ENCODE results near the gene LYZ.

The LYZ gene

GRCh38 chr12:69368171-69368570, 20.0 kb downstream of the LYZ start:
- Histone ChIP-seq H3K27ac (ENCODE audit: low read depth, low read length) (no peak overlapping the region), H3K4me1 (ENCODE audit: control insufficient read depth in 5 of 5, insufficient read depth in 5 of 5, low read length in 5 of 5) (no peaks in the 10 kb centered on the region), H3K4me3 (ENCODE audit: low read depth in 1 of 5, low read length in 5 of 5) (no peak overlapping the region), H3K9me3 (ENCODE audit: control insufficient read depth in 5 of 5, low read length in 5 of 5) (no peaks in the 10 kb centered on the region), H3K27me3 (ENCODE audit: control insufficient read depth in 5 of 5, insufficient read depth in 4 of 5, low read length in 5 of 5) (no peaks in the 10 kb centered on the region), H3K9ac (ENCODE audit: low read length in 5 of 5) (no peak overlapping the region), H3K36me3 (ENCODE audit: control insufficient read depth in 5 of 5, insufficient read depth in 5 of 5, low read length in 5 of 5) (peaks cover 14 to 36% (median 21%) of the 10 kb centered on the region in 5 donors)

GRCh38 chr12:69383074-69383473, 34.9 kb downstream of the LYZ start:
- H3K36me3 ChIP-seq (ENCODE audit: control insufficient read depth in 5 of 5, insufficient read depth in 5 of 5, low read length in 5 of 5), result peaks cover 0 to 10% (median 7%) of the 10 kb centered on the region in 5 donors
- H3K9me3 ChIP-seq (ENCODE audit: control insufficient read depth in 5 of 5, low read length in 5 of 5), result no peaks in the 10 kb centered on the region
- H3K9ac ChIP-seq (ENCODE audit: low read length in 5 of 5), result no peak overlapping the region
- no peak overlapping the region for H3K4me3 ChIP-seq (ENCODE audit: low read depth in 1 of 5, low read length in 5 of 5)
- H3K27me3 ChIP-seq (ENCODE audit: control insufficient read depth in 5 of 5, insufficient read depth in 4 of 5, low read length in 5 of 5), result no peaks in the 10 kb centered on the region
- H3K4me1 ChIP-seq (ENCODE audit: control insufficient read depth in 5 of 5, insufficient read depth in 5 of 5, low read length in 5 of 5), result no peaks in the 10 kb centered on the region
- H3K27ac ChIP-seq (ENCODE audit: low read depth, low read length), result no peak overlapping the region

GRCh38 chr12:69385038-69385437, 36.9 kb downstream of the LYZ start:
- Histone ChIP-seq H3K4me1 (ENCODE audit: control insufficient read depth in 5 of 5, insufficient read depth in 5 of 5, low read length in 5 of 5) (no peaks in the 10 kb centered on the region), H3K4me3 (ENCODE audit: low read depth in 1 of 5, low read length in 5 of 5) (no peak overlapping the region), H3K9ac (ENCODE audit: low read length in 5 of 5) (no peak overlapping the region), H3K27me3 (ENCODE audit: control insufficient read depth in 5 of 5, insufficient read depth in 4 of 5, low read length in 5 of 5) (no peaks in the 10 kb centered on the region), H3K36me3 (ENCODE audit: control insufficient read depth in 5 of 5, insufficient read depth in 5 of 5, low read length in 5 of 5) (peaks cover 0 to 7% (median 2%) of the 10 kb centered on the region in 5 donors), H3K27ac (ENCODE audit: low read depth, low read length) (no peak overlapping the region), H3K9me3 (ENCODE audit: control insufficient read depth in 5 of 5, low read length in 5 of 5) (no peaks in the 10 kb centered on the region)

- H3K9me3 ChIP-seq (ENCODE audit: control insufficient read depth in 5 of 5, low read length in 5 of 5), result no peaks in the 10 kb centered on the region
- no peaks in the 10 kb centered on the region for H3K4me1 ChIP-seq (ENCODE audit: control insufficient read depth in 5 of 5, insufficient read depth in 5 of 5, low read length in 5 of 5)
- no peak overlapping the region for H3K27ac ChIP-seq (ENCODE audit: low read depth, low read length)
- no peaks in the 10 kb centered on the region for H3K27me3 ChIP-seq (ENCODE audit: control insufficient read depth in 5 of 5, insufficient read depth in 4 of 5, low read length in 5 of 5)
- no peak overlapping the region for H3K9ac ChIP-seq (ENCODE audit: low read length in 5 of 5)
- no peak overlapping the region for H3K4me3 ChIP-seq (ENCODE audit: low read depth in 1 of 5, low read length in 5 of 5)
- peaks cover 0 to 10% (median 2%) of the 10 kb centered on the region in 5 donors for H3K36me3 ChIP-seq (ENCODE audit: control insufficient read depth in 5 of 5, insufficient read depth in 5 of 5, low read length in 5 of 5)
These were observed 38.7 kb downstream of the LYZ start for GRCh38 chr12:69386921-69387320.

GRCh38 chr12:69388371-69388770, 40.2 kb downstream of the LYZ start:
- H3K36me3 ChIP-seq (ENCODE audit: control insufficient read depth in 5 of 5, insufficient read depth in 5 of 5, low read length in 5 of 5), result peaks cover 0 to 4% (median 2%) of the 10 kb centered on the region in 5 donors

GRCh38 chr12:69389831-69390230, 41.6 kb downstream of the LYZ start:
- no peaks in the 10 kb centered on the region for H3K27me3 ChIP-seq (ENCODE audit: control insufficient read depth in 5 of 5, insufficient read depth in 4 of 5, low read length in 5 of 5)
- H3K9me3 ChIP-seq (ENCODE audit: control insufficient read depth in 5 of 5, low read length in 5 of 5), result no peaks in the 10 kb centered on the region
- H3K27ac ChIP-seq (ENCODE audit: low read depth, low read length), result no peak overlapping the region
- H3K36me3 ChIP-seq (ENCODE audit: control insufficient read depth in 5 of 5, insufficient read depth in 5 of 5, low read length in 5 of 5), result peaks cover 0 to 4% (median 2%) of the 10 kb centered on the region in 5 donors
- no peak overlapping the region for H3K4me3 ChIP-seq (ENCODE audit: low read depth in 1 of 5, low read length in 5 of 5)
- H3K4me1 ChIP-seq (ENCODE audit: control insufficient read depth in 5 of 5, insufficient read depth in 5 of 5, low read length in 5 of 5), result no peaks in the 10 kb centered on the region
- H3K9ac ChIP-seq (ENCODE audit: low read length in 5 of 5), result no peak overlapping the region

More at GRCh38 chr12:69388371-69388770, 40.2 kb downstream of the LYZ start:
- no peak overlapping the region for H3K4me3 ChIP-seq (ENCODE audit: low read depth in 1 of 5, low read length in 5 of 5)
- no peak overlapping the region for H3K27ac ChIP-seq (ENCODE audit: low read depth, low read length)
- H3K27me3 ChIP-seq (ENCODE audit: control insufficient read depth in 5 of 5, insufficient read depth in 4 of 5, low read length in 5 of 5), result no peaks in the 10 kb centered on the region
- H3K4me1 ChIP-seq (ENCODE audit: control insufficient read depth in 5 of 5, insufficient read depth in 5 of 5, low read length in 5 of 5), result no peaks in the 10 kb centered on the region
- no peak overlapping the region for H3K9ac ChIP-seq (ENCODE audit: low read length in 5 of 5)
- no peaks in the 10 kb centered on the region for H3K9me3 ChIP-seq (ENCODE audit: control insufficient read depth in 5 of 5, low read length in 5 of 5)

GRCh38 chr12:69392179-69392928, 44.2 kb downstream of the LYZ start:
- Histone ChIP-seq H3K27ac (ENCODE audit: low read depth, low read length) (no peak overlapping the region), H3K4me1 (ENCODE audit: control insufficient read depth in 5 of 5, insufficient read depth in 5 of 5, low read length in 5 of 5) (no peaks in the 10 kb centered on the region), H3K4me3 (ENCODE audit: low read depth in 1 of 5, low read length in 5 of 5) (no peak overlapping the region), H3K9ac (ENCODE audit: low read length in 5 of 5) (no peak overlapping the region), H3K27me3 (ENCODE audit: control insufficient read depth in 5 of 5, insufficient read depth in 4 of 5, low read length in 5 of 5) (no peaks in the 10 kb centered on the region), H3K9me3 (ENCODE audit: control insufficient read depth in 5 of 5, low read length in 5 of 5) (peaks cover 0 to 5% (median 0%) of the 10 kb centered on the region in 5 donors), H3K36me3 (ENCODE audit: control insufficient read depth in 5 of 5, insufficient read depth in 5 of 5, low read length in 5 of 5) (peaks cover 0 to 4% (median 2%) of the 10 kb centered on the region in 5 donors)

- no peaks in the 10 kb centered on the region for H3K27me3 ChIP-seq (ENCODE audit: control insufficient read depth in 5 of 5, insufficient read depth in 4 of 5, low read length in 5 of 5)
- H3K27ac ChIP-seq (ENCODE audit: low read depth, low read length), result no peak overlapping the region
These were observed 47.9 kb downstream of the LYZ start for GRCh38 chr12:69396041-69396440.

GRCh38 chr12:69396963-69397362, 48.8 kb downstream of the LYZ start:
- no peak overlapping the region for H3K4me3 ChIP-seq (ENCODE audit: low read depth in 1 of 5, low read length in 5 of 5)
- H3K27ac ChIP-seq (ENCODE audit: low read depth, low read length), result no peak overlapping the region
- H3K9me3 ChIP-seq (ENCODE audit: control insufficient read depth in 5 of 5, low read length in 5 of 5), result peaks cover 0 to 5% (median 0%) of the 10 kb centered on the region in 5 donors
- H3K36me3 ChIP-seq (ENCODE audit: control insufficient read depth in 5 of 5, insufficient read depth in 5 of 5, low read length in 5 of 5), result no peaks in the 10 kb centered on the region
- H3K9ac ChIP-seq (ENCODE audit: low read length in 5 of 5), result no peak overlapping the region
- no peaks in the 10 kb centered on the region for H3K27me3 ChIP-seq (ENCODE audit: control insufficient read depth in 5 of 5, insufficient read depth in 4 of 5, low read length in 5 of 5)
- H3K4me1 ChIP-seq (ENCODE audit: control insufficient read depth in 5 of 5, insufficient read depth in 5 of 5, low read length in 5 of 5), result peaks cover 0 to 5% (median 0%) of the 10 kb centered on the region in 5 donors

More at GRCh38 chr12:69396041-69396440, 47.9 kb downstream of the LYZ start:
- no peak overlapping the region for H3K4me3 ChIP-seq (ENCODE audit: low read depth in 1 of 5, low read length in 5 of 5)
- H3K4me1 ChIP-seq (ENCODE audit: control insufficient read depth in 5 of 5, insufficient read depth in 5 of 5, low read length in 5 of 5), result no peaks in the 10 kb centered on the region
- H3K9me3 ChIP-seq (ENCODE audit: control insufficient read depth in 5 of 5, low read length in 5 of 5), result peaks cover 0 to 5% (median 0%) of the 10 kb centered on the region in 5 donors
- no peak overlapping the region for H3K9ac ChIP-seq (ENCODE audit: low read length in 5 of 5)
- peaks cover 0 to 4% (median 0%) of the 10 kb centered on the region in 5 donors for H3K36me3 ChIP-seq (ENCODE audit: control insufficient read depth in 5 of 5, insufficient read depth in 5 of 5, low read length in 5 of 5)

- Histone ChIP-seq H3K27me3 (ENCODE audit: control insufficient read depth in 5 of 5, insufficient read depth in 4 of 5, low read length in 5 of 5) (no peaks in the 10 kb centered on the region), H3K36me3 (ENCODE audit: control insufficient read depth in 5 of 5, insufficient read depth in 5 of 5, low read length in 5 of 5) (no peaks in the 10 kb centered on the region), H3K4me1 (ENCODE audit: control insufficient read depth in 5 of 5, insufficient read depth in 5 of 5, low read length in 5 of 5) (peaks cover 0 to 8% (median 0%) of the 10 kb centered on the region in 5 donors), H3K9me3 (ENCODE audit: control insufficient read depth in 5 of 5, low read length in 5 of 5) (peaks cover 0 to 5% (median 0%) of the 10 kb centered on the region in 5 donors), H3K4me3 (ENCODE audit: low read depth in 1 of 5, low read length in 5 of 5) (no peak overlapping the region), H3K9ac (ENCODE audit: low read length in 5 of 5) (no peak overlapping the region), H3K27ac (ENCODE audit: low read depth, low read length) (no peak overlapping the region)
These were observed 49.8 kb downstream of the LYZ start for GRCh38 chr12:69397978-69398377.

Data from subcutaneous abdominal adipose tissue (tissue), 5 donors.